ENCODE results near the gene ROBO2. TPM values are rescaled to one million over a fixed set of nuclear protein-coding genes. Genes with fewer than 3 reads are reported as not detected.

ROBO2 gene
- total RNA-seq, 2 donors from 2014 or later: 9.8 to 9.9 TPM

- ATAC-seq (ENCODE audit: insufficient number of reproducible peaks, low FRiP score, low read depth) (no peak), DNase-seq (ENCODE audit: low spot score) (no peak)
- peaks cover 12 to 15% of the 10 kb centered on the region in 2 donors for H3K4me1 ChIP-seq (ENCODE audit: control insufficient read depth in 1 of 2, low read depth in 2 of 2)
- no peaks in the 10 kb centered on the region for H3K36me3 ChIP-seq
- no peak overlapping the region for H3K27ac ChIP-seq
- TF ChIP-seq CTCF (IDR thresholded peaks at IDR 0.05): no peak
- H3K4me3 ChIP-seq: no peak overlapping the region
- H3K27me3 ChIP-seq (replicated peaks; ENCODE audit: insufficient read depth): no peaks in the 10 kb centered on the region
- no peaks in the 10 kb centered on the region for H3K9me3 ChIP-seq
Measured at GRCh38 chr3:77462951-77463350, 423.1 kb downstream of the ROBO2 start.

DNA sequence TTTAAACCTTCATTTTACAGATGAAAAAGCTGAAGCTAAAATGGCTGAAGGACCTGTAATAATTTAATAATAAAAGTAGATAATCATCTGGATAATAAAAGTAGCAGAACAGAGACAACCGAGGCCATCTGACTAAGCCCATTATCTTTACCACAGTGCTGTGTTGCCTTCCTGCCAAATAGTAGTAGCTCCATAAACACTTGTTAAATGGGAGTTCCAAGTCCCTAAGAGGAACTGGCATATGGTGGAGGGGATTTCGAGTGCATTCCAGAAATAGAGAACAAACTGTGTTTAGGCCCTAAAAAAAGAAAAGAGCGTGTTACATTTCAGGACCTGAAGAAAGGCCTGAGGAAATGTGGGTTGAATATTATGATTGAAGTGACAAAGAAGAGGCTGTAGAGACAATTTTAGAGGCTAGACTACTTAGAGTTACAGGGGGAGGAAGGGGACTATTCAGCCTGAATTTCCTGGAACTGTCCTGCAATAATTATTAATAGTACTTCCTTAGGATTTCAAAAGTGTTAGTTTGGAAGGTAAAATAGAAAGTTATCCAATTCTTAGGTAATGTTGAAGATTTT lies 424.3 kb downstream of the ROBO2 start:
- Histone ChIP-seq H3K27me3 (replicated peaks; ENCODE audit: insufficient read depth) (no peaks in the 10 kb centered on the region), H3K4me3 (no peak overlapping the region), H3K4me1 (ENCODE audit: control insufficient read depth in 1 of 2, low read depth in 2 of 2) (peaks cover 12 to 28% of the 10 kb centered on the region in 2 donors), H3K36me3 (no peaks in the 10 kb centered on the region), H3K9me3 (no peaks in the 10 kb centered on the region), H3K27ac (peak overlapping the region; percentile 6 to 39)
- DNase-seq (ENCODE audit: low spot score): no peak
- ATAC-seq (ENCODE audit: insufficient number of reproducible peaks, low FRiP score, low read depth): no peak
- no peak for TF ChIP-seq CTCF (IDR thresholded peaks at IDR 0.05)

GRCh38 chr3:77466562-77467115 lies 426.7 kb downstream of the ROBO2 start:
- no peak overlapping the region for H3K27ac ChIP-seq

GRCh38 chr3:77467702-77468625 lies 428.1 kb downstream of the ROBO2 start:
- H3K9me3 ChIP-seq: no peaks in the 10 kb centered on the region
- no peak for TF ChIP-seq CTCF (IDR thresholded peaks at IDR 0.05)
- ATAC-seq (ENCODE audit: insufficient number of reproducible peaks, low FRiP score, low read depth) (no peak), DNase-seq (ENCODE audit: low spot score) (no peak)
- peaks cover 6 to 36% of the 10 kb centered on the region in 2 donors for H3K4me1 ChIP-seq (ENCODE audit: control insufficient read depth in 1 of 2, low read depth in 2 of 2)
- H3K4me3 ChIP-seq: peak overlapping the region; percentile 21
- no peaks in the 10 kb centered on the region for H3K36me3 ChIP-seq
- peak overlapping the region; percentile 18 to 32 for H3K27ac ChIP-seq
- H3K27me3 ChIP-seq (replicated peaks; ENCODE audit: insufficient read depth): no peaks in the 10 kb centered on the region

More at GRCh38 chr3:77466562-77467115, 426.7 kb downstream of the ROBO2 start:
- ATAC-seq (ENCODE audit: insufficient number of reproducible peaks, low FRiP score, low read depth): no peak
- Histone ChIP-seq H3K9me3 (no peaks in the 10 kb centered on the region), H3K4me3 (no peak overlapping the region), H3K27me3 (replicated peaks; ENCODE audit: insufficient read depth) (no peaks in the 10 kb centered on the region), H3K36me3 (no peaks in the 10 kb centered on the region), H3K4me1 (ENCODE audit: control insufficient read depth in 1 of 2, low read depth in 2 of 2) (peaks cover 6 to 36% of the 10 kb centered on the region in 2 donors)
- no peak for TF ChIP-seq CTCF (IDR thresholded peaks at IDR 0.05)
- no peak for DNase-seq (ENCODE audit: low spot score)

DNA sequence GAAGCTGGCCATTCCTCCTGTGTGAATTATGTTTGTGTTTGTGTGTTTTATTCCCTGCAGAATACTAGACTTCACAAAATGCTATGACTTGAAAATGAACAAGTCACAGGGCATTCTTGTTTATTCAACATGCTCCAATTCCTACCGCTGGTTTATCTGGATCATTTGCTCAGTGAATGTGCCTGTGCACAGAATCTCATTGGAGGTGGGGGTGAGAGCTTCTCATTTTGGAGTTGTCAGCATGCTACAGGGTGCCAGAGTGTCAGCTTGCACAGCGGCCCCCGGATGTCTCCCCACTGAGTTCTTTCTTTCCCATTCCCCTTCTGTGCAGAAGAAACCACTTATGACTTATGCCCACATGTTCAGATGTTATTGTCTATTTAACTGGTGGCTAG lies 428.7 kb downstream of the ROBO2 start:
- ATAC-seq (ENCODE audit: insufficient number of reproducible peaks, low FRiP score, low read depth): no peak
- H3K9me3 ChIP-seq: no peaks in the 10 kb centered on the region
- no peak for TF ChIP-seq CTCF (IDR thresholded peaks at IDR 0.05)

More for the DNA sequence above, 428.7 kb downstream of the ROBO2 start:
- Histone ChIP-seq H3K4me1 (ENCODE audit: control insufficient read depth in 1 of 2, low read depth in 2 of 2) (peaks cover 6 to 36% of the 10 kb centered on the region in 2 donors), H3K4me3 (peak overlapping the region; percentile 21), H3K27ac (peak overlapping the region; percentile 18 to 35), H3K27me3 (replicated peaks; ENCODE audit: insufficient read depth) (no peaks in the 10 kb centered on the region), H3K36me3 (no peaks in the 10 kb centered on the region)
- no peak for DNase-seq (ENCODE audit: low spot score)
